Measurements from ENCODE around the gene WDR1.

GRCh38 chr4:10163296-10163695, 46.7 kb upstream of the WDR1 start:
- TF ChIP-seq POLR2AphosphoS5 (IDR thresholded peaks at IDR 0.05; ENCODE audit: borderline replicate concordance, low read depth, low read length) (no peak), EZH2 (IDR thresholded peaks at IDR 0.05) (no peak), FOXP2 (optimal IDR thresholded peaks at IDR 0.05; ENCODE audit: control extremely low read depth, extremely low read length, insufficient read depth) (no peak)
